Testis (tissue), 2 donors: Measurements from ENCODE around the gene ING4.
"Not testable (repeated sequence)": the region's sequence is repeated elsewhere in the genome, so short reads cannot be mapped to it uniquely, and the experiment has no call there.

Experiments
- POLR2A ChIP-seq: fragments of 450-650 bp; IDR thresholded peaks from one replicate; pipeline ENCODE4 v1.6.1; 2017; ENCODE audit warnings: antibody characterized with exemption, mild to moderate bottlenecking, moderate library complexity
- TF ChIP-seq, protein P1 (sequence below), 3 experiments: fragments of 450-650 bp in 2 of 3; fragments of 200-600 bp in 1 of 3; sonication (generic) in 1 of 3; IDR thresholded peaks; one replicate each; pipeline ENCODE4 v1.5.1; 2016 to 2019; ENCODE audit warnings: antibody characterized with exemption in 3 of 3, mild to moderate bottlenecking in 2 of 3, moderate library complexity in 1 of 3

- TF ChIP-seq, protein P1, sequence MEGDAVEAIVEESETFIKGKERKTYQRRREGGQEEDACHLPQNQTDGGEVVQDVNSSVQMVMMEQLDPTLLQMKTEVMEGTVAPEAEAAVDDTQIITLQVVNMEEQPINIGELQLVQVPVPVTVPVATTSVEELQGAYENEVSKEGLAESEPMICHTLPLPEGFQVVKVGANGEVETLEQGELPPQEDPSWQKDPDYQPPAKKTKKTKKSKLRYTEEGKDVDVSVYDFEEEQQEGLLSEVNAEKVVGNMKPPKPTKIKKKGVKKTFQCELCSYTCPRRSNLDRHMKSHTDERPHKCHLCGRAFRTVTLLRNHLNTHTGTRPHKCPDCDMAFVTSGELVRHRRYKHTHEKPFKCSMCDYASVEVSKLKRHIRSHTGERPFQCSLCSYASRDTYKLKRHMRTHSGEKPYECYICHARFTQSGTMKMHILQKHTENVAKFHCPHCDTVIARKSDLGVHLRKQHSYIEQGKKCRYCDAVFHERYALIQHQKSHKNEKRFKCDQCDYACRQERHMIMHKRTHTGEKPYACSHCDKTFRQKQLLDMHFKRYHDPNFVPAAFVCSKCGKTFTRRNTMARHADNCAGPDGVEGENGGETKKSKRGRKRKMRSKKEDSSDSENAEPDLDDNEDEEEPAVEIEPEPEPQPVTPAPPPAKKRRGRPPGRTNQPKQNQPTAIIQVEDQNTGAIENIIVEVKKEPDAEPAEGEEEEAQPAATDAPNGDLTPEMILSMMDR (IDR thresholded peaks at IDR 0.05): not testable (repeated sequence)
- TF ChIP-seq POLR2A: not testable (repeated sequence)
Observed at GRCh38 chr12:6708351-6708750, 45.4 kb upstream of the ING4 start.
